Astrocyte (in vitro differentiated cells and primary cell): ENCODE measurements around the gene DYNC2I2. TPM values are rescaled to one million over a fixed set of nuclear protein-coding genes. Genes with fewer than 3 reads are reported as not detected.
A peak's percentile ranks its signal among the peaks of the same experiment; 100 is the strongest.

Source experiments
- DNase-seq: peaks from one replicate; pipeline ENCODE4 v3.0.0-alpha.2; 2010; ENCODE audit warnings: low read depth
- FAIRE-seq: peaks from 2 replicates; lab custom pipeline; 2011; peaks lifted over from hg19 to GRCh38; lab: Jason Lieb, UNC
- H2AFZ ChIP-seq: 2 replicates; pipeline ENCODE4 v1.6.0; 2012; ENCODE audit warnings: low read depth, low read length, inconsistent platforms
- H3K27ac ChIP-seq: 2 replicates; pipeline ENCODE4 v1.5.1; 2011; ENCODE audit warnings: low read depth, low read length, inconsistent platforms
- H3K27me3 ChIP-seq: 2 replicates; pipeline ENCODE4 v1.6.0; 2011; ENCODE audit warnings: low read length, inconsistent platforms; ENCODE audit not compliant: insufficient read depth
- H3K36me3 ChIP-seq: 2 replicates; pipeline ENCODE4 v1.5.1; 2011; ENCODE audit warnings: low read length, inconsistent platforms; ENCODE audit not compliant: insufficient read depth
- H3K4me1 ChIP-seq: 2 replicates; pipeline ENCODE4 v1.5.1; 2011; ENCODE audit warnings: low read length, inconsistent platforms; ENCODE audit not compliant: insufficient read depth
- H3K4me2 ChIP-seq: 2 replicates; pipeline ENCODE4 v1.6.0; 2012; ENCODE audit warnings: low read length, inconsistent platforms
- H3K4me3 ChIP-seq: 2 replicates; pipeline ENCODE4 v1.5.1; 2011; ENCODE audit warnings: low read depth, mild to moderate bottlenecking, low read length, inconsistent platforms; ENCODE audit not compliant: insufficient read depth
- H3K79me2 ChIP-seq: 2 replicates; pipeline ENCODE4 v1.6.0; 2012; ENCODE audit warnings: mild to moderate bottlenecking, low read length, inconsistent platforms; ENCODE audit not compliant: insufficient read depth
- H3K9ac ChIP-seq: 2 replicates; pipeline ENCODE4 v1.6.0; 2012; ENCODE audit warnings: mild to moderate bottlenecking, low read length, inconsistent platforms
- H3K9me3 ChIP-seq: 2 replicates; pipeline ENCODE4 v1.5.1; 2012; ENCODE audit warnings: low read depth, mild to moderate bottlenecking, low read length, inconsistent platforms; ENCODE audit not compliant: insufficient read depth
- H4K20me1 ChIP-seq: 2 replicates; pipeline ENCODE4 v1.6.0; 2012; ENCODE audit warnings: low read length, inconsistent platforms; ENCODE audit not compliant: insufficient read depth
- H3K27ac Mint-ChIP-seq: one replicate; pipeline ENCODE4 v1.8.0; 2021; ENCODE audit warnings: mild to moderate bottlenecking, mixed read lengths; ENCODE audit not compliant: unreplicated experiment
- H3K27me3 Mint-ChIP-seq: one replicate; pipeline ENCODE4 v1.8.0; 2021; ENCODE audit warnings: low read depth, mixed read lengths; ENCODE audit not compliant: unreplicated experiment
- H3K36me3 Mint-ChIP-seq: one replicate; pipeline ENCODE4 v1.8.0; 2021; ENCODE audit warnings: low read depth, mixed read lengths; ENCODE audit not compliant: unreplicated experiment
- H3K4me1 Mint-ChIP-seq: one replicate; pipeline ENCODE4 v1.8.0; 2021; ENCODE audit warnings: low read depth, mixed read lengths; ENCODE audit not compliant: unreplicated experiment
- H3K4me3 Mint-ChIP-seq: one replicate; pipeline ENCODE4 v1.8.0; 2021; ENCODE audit warnings: mild to moderate bottlenecking, moderate library complexity, mixed read lengths; ENCODE audit not compliant: unreplicated experiment
- H3K9me3 Mint-ChIP-seq: one replicate; pipeline ENCODE4 v1.8.0; 2021; ENCODE audit warnings: mild to moderate bottlenecking, mixed read lengths; ENCODE audit not compliant: unreplicated experiment
- EZH2 ChIP-seq: IDR thresholded peaks from 2 replicates; pipeline ENCODE4 v1.6.1; 2012; ENCODE audit warnings: mild to moderate bottlenecking, low read length, inconsistent platforms; ENCODE audit not compliant: insufficient read depth
- total RNA-seq: library from RNA; stranded (reverse); gene quantifications from 2 replicates; pipeline ENCODE4 v1.2.1, GENCODE V29; 2021
- TF ChIP-seq, protein P1 (sequence below): IDR thresholded peaks from 2 replicates; pipeline ENCODE4 v1.5.1; 2011; ENCODE audit warnings: low read depth, mild to moderate bottlenecking, inconsistent platforms, low read length, moderate library complexity; ENCODE audit not compliant: insufficient read depth

DYNC2I2 gene
- total RNA-seq, 1 donor from 2014 or later, result 20.6 TPM

DNA sequence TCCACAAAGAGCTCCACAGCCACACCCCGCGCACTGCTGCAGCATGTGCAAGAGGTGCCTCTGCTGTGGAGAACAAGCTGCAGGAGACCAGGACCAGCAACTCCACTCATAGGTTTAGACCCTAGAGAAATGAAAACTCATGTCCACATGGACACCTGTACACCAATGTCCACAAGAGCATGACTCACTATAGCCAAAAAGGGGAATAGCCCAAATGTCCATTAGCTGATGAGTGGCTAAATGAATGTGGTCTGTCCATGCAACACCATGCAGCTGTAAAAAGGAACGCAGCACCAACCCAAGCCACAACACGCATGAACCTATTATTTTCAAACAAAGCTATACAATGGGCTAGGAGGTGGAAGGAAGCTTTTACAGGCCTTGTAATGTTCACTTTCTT lies 18.1 kb downstream of the DYNC2I2 start:
- H3K27me3 ChIP-seq, result no peaks in the 10 kb centered on the region
- H3K9me3 Mint-ChIP-seq, result no peaks in the 10 kb centered on the region
- peaks cover 2% of the 10 kb centered on the region for H3K4me1 Mint-ChIP-seq
- H3K9me3 ChIP-seq, result no peaks in the 10 kb centered on the region
- TF ChIP-seq, protein P1, sequence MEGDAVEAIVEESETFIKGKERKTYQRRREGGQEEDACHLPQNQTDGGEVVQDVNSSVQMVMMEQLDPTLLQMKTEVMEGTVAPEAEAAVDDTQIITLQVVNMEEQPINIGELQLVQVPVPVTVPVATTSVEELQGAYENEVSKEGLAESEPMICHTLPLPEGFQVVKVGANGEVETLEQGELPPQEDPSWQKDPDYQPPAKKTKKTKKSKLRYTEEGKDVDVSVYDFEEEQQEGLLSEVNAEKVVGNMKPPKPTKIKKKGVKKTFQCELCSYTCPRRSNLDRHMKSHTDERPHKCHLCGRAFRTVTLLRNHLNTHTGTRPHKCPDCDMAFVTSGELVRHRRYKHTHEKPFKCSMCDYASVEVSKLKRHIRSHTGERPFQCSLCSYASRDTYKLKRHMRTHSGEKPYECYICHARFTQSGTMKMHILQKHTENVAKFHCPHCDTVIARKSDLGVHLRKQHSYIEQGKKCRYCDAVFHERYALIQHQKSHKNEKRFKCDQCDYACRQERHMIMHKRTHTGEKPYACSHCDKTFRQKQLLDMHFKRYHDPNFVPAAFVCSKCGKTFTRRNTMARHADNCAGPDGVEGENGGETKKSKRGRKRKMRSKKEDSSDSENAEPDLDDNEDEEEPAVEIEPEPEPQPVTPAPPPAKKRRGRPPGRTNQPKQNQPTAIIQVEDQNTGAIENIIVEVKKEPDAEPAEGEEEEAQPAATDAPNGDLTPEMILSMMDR, result no peak
- no peak for TF ChIP-seq EZH2
- no peak overlapping the region for H3K9ac ChIP-seq
- peaks cover 4% of the 10 kb centered on the region for H3K36me3 ChIP-seq
- no peak overlapping the region for H3K27ac Mint-ChIP-seq
- no peak overlapping the region for H3K4me3 Mint-ChIP-seq
- no peak for DNase-seq
- no peak overlapping the region for H3K27ac ChIP-seq
- H3K4me2 ChIP-seq, result no peak overlapping the region
- H3K36me3 Mint-ChIP-seq, result peaks cover 4% of the 10 kb centered on the region
- no peak overlapping the region for H3K4me3 ChIP-seq
- H3K27me3 Mint-ChIP-seq, result no peaks in the 10 kb centered on the region
- H2AFZ ChIP-seq, result no peak overlapping the region
- H4K20me1 ChIP-seq, result peaks cover 14% of the 10 kb centered on the region
- H3K79me2 ChIP-seq, result no peaks in the 10 kb centered on the region
- no peak for FAIRE-seq
- peaks cover 17% of the 10 kb centered on the region for H3K4me1 ChIP-seq

DNA sequence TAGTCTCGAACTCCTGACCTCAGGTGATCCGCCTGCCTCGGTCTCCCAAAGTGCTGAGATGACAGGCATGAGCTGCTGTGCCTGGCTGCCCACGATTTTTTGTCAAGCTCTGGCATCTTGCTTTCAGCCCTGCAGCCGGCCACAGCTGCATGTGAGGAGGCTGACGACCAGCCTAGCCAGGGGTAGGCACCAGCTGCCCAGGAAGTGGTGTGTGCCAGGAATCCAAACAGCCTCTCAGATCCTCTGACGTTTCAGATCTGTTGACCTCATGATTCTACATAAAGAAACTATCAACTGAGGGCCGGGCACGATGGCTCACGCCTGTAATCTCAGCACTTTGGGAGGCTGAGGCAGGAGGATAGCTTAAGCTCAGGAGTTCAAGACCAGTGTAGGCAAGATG lies 19.0 kb downstream of the DYNC2I2 start:
- Mint-ChIP-seq H3K9me3 (no peaks in the 10 kb centered on the region), H3K36me3 (peaks cover 9% of the 10 kb centered on the region), H3K4me3 (no peak overlapping the region), H3K27me3 (no peaks in the 10 kb centered on the region), H3K4me1 (no peaks in the 10 kb centered on the region), H3K27ac (no peak overlapping the region)
- DNase-seq (no peak), FAIRE-seq (no peak)
- Histone ChIP-seq H3K9ac (no peak overlapping the region), H3K36me3 (peaks cover 13% of the 10 kb centered on the region), H3K4me2 (no peak overlapping the region), H4K20me1 (peaks cover 19% of the 10 kb centered on the region), H3K4me3 (no peak overlapping the region), H3K27me3 (no peaks in the 10 kb centered on the region), H3K4me1 (peaks cover 17% of the 10 kb centered on the region), H3K79me2 (no peaks in the 10 kb centered on the region), H2AFZ (no peak overlapping the region), H3K27ac (no peak overlapping the region), H3K9me3 (no peaks in the 10 kb centered on the region)
- TF ChIP-seq EZH2, result no peak
- TF ChIP-seq, protein P1, result no peak

DNA sequence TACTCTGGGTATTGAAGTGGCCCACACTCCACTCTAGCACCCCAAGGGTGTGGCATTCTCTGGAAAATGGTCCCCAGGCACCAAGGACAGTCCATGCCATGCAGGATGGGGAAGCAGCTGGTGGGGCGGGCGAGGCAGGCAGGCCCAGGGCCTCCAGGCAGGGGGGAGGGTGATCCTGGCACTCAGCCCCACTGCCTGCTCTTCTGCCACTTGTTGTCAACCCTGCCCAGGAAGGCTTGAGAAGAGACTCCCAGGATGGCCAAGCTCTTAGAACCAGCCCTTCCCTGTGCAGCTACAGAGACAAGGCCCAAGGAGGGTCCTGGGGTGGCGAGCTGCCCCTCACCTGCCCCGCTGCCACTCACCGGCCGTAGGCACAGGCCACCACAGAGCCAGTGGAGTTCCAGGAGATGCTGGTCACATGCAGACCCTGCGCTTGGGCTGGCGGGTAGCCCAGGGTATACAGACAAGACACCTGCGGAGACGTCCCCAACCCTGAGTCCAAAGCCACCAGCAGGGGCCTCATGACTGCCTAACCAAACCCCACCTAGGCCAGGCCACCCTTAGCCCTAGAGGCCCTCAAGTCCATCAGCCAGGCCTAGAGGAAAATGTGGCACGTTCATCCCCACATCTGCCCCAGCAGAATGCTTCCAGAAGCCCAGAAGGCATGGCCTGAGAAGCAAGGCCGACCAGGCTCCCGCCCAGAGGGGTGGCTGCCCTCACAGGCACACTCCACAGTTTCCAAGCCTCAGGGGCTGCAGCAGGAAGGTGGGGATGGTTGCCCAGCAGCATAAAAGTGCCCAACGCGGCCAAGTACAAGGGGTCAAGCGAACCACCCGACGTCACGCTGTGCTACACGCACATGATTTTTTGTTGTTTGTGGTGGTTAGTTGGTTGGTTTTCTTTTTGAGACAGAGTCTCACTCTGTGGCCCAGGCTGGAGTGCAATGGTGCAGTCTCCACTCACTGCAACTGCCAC lies 19.8 kb downstream of the DYNC2I2 start:
- H3K9ac ChIP-seq, result no peak overlapping the region
- no peaks in the 10 kb centered on the region for H3K27me3 ChIP-seq
- no peaks in the 10 kb centered on the region for H3K9me3 ChIP-seq
- DNase-seq (no peak), FAIRE-seq (no peak)
- H3K4me3 ChIP-seq, result no peak overlapping the region
- H3K4me2 ChIP-seq, result no peak overlapping the region
- H3K79me2 ChIP-seq, result no peaks in the 10 kb centered on the region
- H2AFZ ChIP-seq, result no peak overlapping the region
- Mint-ChIP-seq H3K4me1 (no peaks in the 10 kb centered on the region), H3K4me3 (no peak overlapping the region), H3K27ac (no peak overlapping the region), H3K9me3 (no peaks in the 10 kb centered on the region), H3K27me3 (no peaks in the 10 kb centered on the region), H3K36me3 (peaks cover 11% of the 10 kb centered on the region)
- H3K4me1 ChIP-seq, result peaks cover 17% of the 10 kb centered on the region
- H3K27ac ChIP-seq, result peak overlapping the region; percentile 89
- H3K36me3 ChIP-seq, result peaks cover 21% of the 10 kb centered on the region
- peaks cover 19% of the 10 kb centered on the region for H4K20me1 ChIP-seq
- TF ChIP-seq, protein P1, result no peak
- TF ChIP-seq EZH2, result no peak
